ENCODE measurements around the gene ILF2.
"Not testable (repeated sequence)": the region's sequence is repeated elsewhere in the genome, so short reads cannot be mapped to it uniquely, and the experiment has no call there.

ILF2 gene

DNA sequence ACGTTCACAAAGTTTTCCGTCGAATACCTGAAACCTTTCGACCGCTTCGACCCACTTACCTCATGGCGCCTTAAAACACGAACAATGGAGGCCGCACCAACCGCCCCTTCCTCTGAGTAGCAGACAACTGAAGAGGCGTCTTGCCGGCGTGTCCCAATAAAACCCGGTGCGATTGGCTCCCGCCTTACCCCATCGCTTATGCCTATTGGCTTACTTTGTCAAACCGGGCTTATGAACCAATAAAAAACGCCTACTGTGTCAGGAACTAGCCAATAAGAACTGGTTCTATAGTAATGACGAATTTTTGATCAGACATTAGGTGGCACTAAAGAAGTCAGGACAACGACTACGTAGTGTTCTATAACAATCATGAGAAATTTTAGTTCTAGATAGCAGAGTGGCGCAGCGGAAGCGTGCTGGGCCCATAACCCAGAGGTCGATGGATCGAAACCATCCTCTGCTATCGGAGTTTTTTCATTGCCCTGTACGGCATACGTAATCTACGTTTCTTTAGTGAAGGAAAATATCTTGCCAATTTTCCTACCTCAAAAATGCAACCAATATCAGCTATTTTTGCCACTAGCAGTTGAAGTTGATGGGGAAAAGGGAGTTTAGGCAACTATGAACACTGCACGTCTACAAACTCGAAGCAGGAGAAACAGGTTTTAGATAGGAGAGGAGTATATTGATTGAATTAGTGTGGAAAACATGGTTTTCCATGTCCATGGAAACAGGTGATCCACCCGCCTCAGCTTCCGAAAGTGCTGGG, at the start of gene ILF2:
Gene ILF2 (minus strand): TSS at position 135 of the 769 bp plus-strand sequence. CDS start 71 bp downstream, at position 64.
- DNase-seq (ENCODE audit: extremely low read depth, low read depth) = peak; percentile 100
- TF ChIP-seq, protein P1, sequence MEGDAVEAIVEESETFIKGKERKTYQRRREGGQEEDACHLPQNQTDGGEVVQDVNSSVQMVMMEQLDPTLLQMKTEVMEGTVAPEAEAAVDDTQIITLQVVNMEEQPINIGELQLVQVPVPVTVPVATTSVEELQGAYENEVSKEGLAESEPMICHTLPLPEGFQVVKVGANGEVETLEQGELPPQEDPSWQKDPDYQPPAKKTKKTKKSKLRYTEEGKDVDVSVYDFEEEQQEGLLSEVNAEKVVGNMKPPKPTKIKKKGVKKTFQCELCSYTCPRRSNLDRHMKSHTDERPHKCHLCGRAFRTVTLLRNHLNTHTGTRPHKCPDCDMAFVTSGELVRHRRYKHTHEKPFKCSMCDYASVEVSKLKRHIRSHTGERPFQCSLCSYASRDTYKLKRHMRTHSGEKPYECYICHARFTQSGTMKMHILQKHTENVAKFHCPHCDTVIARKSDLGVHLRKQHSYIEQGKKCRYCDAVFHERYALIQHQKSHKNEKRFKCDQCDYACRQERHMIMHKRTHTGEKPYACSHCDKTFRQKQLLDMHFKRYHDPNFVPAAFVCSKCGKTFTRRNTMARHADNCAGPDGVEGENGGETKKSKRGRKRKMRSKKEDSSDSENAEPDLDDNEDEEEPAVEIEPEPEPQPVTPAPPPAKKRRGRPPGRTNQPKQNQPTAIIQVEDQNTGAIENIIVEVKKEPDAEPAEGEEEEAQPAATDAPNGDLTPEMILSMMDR (IDR thresholded peaks at IDR 0.05; ENCODE audit: low read depth, low read length, missing control alignments) = no peak
- H3K4me3 ChIP-seq (replicated peaks; ENCODE audit: low read depth, low read length) = peak within 1 kb of the TSS; percentile 99

DNA sequence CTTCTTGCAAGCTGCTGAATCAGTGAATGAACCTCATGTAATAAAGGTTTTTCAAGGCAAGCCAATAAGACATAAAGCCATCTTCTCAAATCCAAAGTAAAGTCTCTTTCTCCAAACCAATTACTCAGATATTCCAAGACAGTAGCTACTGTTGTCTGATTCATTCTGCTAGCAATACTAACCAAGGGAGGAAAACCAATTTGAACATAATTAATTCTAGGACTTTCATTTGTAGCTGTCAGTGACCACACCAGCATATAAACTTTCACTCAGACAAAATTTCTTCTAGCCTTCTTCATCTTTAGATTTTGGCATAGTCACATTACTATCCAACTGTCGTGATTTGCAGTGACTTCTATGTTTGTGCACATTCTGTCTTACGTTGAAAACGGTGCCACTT, 46.5 kb upstream of the ILF2 start:
- no peak for DNase-seq (ENCODE audit: extremely low read depth, low read depth)
- no peak overlapping the region for H3K4me3 ChIP-seq (replicated peaks; ENCODE audit: low read depth, low read length)
- TF ChIP-seq, protein P1 (IDR thresholded peaks at IDR 0.05; ENCODE audit: low read depth, low read length, missing control alignments) = no peak

DNA sequence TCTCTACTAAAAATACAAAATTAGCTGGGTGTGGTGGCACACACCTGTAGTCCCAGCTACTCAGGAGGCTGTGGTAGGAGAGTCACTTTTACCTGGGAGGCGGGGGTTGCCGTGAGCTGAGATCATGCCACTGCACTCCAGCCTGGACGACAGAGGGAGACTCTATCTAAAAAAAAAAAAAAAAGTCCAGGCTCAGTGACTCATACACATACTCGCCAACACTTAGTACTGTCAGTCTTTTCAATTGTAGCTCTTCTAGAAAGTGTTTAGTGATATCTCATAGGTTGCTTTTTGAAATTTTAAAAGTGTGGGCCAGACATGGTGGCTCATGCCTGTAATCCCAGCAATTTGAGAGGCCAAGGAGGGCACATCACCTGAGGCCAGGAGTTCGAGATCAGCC, 45.4 kb upstream of the ILF2 start:
- not testable (repeated sequence) for DNase-seq (ENCODE audit: extremely low read depth, low read depth); H3K4me3 ChIP-seq (replicated peaks; ENCODE audit: low read depth, low read length)

DNA sequence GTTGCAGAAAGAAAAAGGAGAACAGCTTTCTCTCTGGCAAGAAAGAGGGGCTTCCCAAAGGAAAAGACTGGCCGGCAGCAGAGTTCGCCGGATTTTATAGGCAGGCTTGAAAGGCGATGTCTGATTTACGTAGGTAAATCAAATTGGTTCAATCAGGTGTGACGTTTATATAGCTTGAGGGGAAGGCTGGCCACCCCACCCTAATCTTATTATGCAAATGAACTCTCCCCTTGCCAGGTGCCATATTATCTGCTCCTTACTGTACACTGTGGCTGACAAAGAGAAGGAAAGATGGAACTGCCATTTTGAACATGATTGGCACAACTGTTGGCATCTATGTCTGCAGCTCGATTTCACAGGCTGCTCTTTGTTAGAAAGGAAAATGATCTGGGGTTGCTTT, 40.2 kb upstream of the ILF2 start:
- TF ChIP-seq, protein P1 (IDR thresholded peaks at IDR 0.05; ENCODE audit: low read depth, low read length, missing control alignments) = no peak
- no peak overlapping the region for H3K4me3 ChIP-seq (replicated peaks; ENCODE audit: low read depth, low read length)
- no peak for DNase-seq (ENCODE audit: extremely low read depth, low read depth)

DNA sequence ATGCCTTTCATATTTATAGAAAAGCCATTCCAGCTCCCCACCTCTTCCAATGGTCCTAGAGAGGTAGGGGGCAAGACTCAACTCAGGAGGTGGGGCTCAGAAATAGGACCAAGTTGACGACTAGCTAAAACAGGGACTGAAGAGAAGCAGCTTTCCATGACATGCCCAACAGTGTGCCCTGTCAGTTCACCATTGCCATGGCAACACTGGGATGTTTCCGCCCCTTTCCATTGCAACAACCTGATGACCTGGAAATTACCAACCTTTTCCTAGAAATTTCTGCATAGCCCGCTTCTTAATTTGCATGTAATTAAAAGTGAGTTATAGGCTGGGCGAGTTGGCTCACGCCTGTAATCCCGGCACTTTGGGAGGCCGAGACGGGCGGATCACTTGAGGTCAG, 34.7 kb upstream of the ILF2 start:
- H3K4me3 ChIP-seq (replicated peaks; ENCODE audit: low read depth, low read length) = no peak overlapping the region
- TF ChIP-seq, protein P1 (IDR thresholded peaks at IDR 0.05; ENCODE audit: low read depth, low read length, missing control alignments) = no peak
- no peak for DNase-seq (ENCODE audit: extremely low read depth, low read depth)

DNA sequence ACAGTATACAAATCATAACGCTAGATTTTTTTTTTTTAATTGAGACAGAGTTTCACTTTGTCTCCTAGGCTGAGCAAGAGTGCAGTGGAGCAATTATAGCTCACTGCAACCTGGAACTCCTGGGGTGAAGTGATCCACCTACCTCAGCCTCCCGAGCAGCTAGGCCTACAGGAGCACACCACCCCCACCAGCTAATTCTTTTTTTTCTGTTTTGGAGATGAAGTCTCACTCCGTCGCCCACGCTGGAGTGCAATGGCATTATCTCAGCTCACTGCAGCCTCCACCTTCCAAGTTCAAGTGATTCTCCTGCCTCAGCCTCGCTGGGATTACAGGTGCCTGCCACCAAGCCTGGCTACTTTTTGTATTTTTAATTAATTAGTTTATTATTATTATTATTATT, 29.0 kb upstream of the ILF2 start:
- no peak for DNase-seq (ENCODE audit: extremely low read depth, low read depth)
- no peak overlapping the region for H3K4me3 ChIP-seq (replicated peaks; ENCODE audit: low read depth, low read length)
- TF ChIP-seq, protein P1 (IDR thresholded peaks at IDR 0.05; ENCODE audit: low read depth, low read length, missing control alignments) = no peak

DNA sequence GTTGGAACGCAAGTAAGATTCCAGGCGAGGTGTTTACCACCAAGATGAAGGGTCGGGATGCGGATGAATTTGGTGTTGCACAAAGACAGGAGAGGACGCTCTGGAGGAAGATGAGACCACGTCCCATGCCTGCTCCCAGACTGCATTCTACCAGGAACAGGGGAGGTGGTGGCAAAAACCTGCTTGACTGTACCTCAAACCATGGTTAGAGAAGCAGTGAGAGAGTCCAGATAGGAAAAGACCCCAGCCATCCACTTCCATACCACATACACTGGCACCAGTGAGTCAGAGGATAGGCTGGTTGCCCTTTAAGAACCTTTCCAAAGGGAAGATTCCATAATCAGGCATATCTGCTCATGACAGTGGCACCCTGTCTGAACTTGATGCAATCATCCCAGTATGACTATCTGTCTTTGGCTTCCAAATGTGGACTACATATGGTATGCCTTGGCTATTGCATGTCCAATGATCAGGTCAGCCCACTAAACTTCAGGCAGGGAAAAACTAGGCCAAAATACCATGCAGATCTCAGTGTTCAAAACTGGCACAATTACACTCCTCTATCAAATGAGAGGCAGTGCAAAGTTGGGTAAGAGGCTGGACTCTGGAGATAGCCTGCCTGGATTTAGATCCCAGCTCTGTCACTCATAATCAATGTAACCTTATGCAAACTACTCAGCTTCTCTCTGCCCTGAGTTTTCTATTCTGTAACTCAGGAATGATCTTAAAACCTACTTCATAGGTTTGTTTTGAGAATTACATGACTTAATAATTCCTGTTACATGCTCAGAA, 28.3 kb upstream of the ILF2 start:
- TF ChIP-seq, protein P1 (IDR thresholded peaks at IDR 0.05; ENCODE audit: low read depth, low read length, missing control alignments) = no peak
- DNase-seq (ENCODE audit: extremely low read depth, low read depth) = no peak
- H3K4me3 ChIP-seq (replicated peaks; ENCODE audit: low read depth, low read length) = no peak overlapping the region

Measured in HFF-Myc (cell line).